H1 (cell line): ENCODE measurements around the gene GOLGA7B. TPM values are rescaled to one million over a fixed set of nuclear protein-coding genes. Genes with fewer than 3 reads are reported as not detected.

Experiments
- CTCF ChIA-PET: fragments of 300-600 bp; sonication (Branson Sonifier 250); formaldehyde crosslinking; loops from one replicate; lab custom pipeline; 2021; ENCODE audit not compliant: partially characterized antibody; lab: Charles Lee
- POLR2A ChIA-PET: fragments of 300-600 bp; sonication (Branson Sonifier 250); formaldehyde crosslinking; loops from one replicate; lab custom pipeline; 2021; ENCODE audit warnings: inconsistent platforms; ENCODE audit not compliant: partially characterized antibody; lab: Charles Lee
- DNase-seq, 2 experiments: peaks; one replicate each; pipeline versions ENCODE4 v3.0.0 to v3.0.0-alpha.2; 2010 to 2022; ENCODE audit warnings: low spot score in 2 of 2, low read depth in 1 of 2, mixed read lengths in 1 of 2
- FAIRE-seq: peaks from 2 replicates; lab custom pipeline; 2011; peaks lifted over from hg19 to GRCh38; lab: Jason Lieb, UNC
- H2AFZ ChIP-seq: 2 replicates; pipeline ENCODE4 v1.8.1; 2012; ENCODE audit warnings: low read length, inconsistent platforms
- H2AK5ac ChIP-seq: 2 replicates; pipeline ENCODE4 v1.6.1; 2013; ENCODE audit warnings: low read depth, low read length
- H2BK120ac ChIP-seq: replicated peaks from 2 replicates; pipeline ENCODE3; 2013; ENCODE audit warnings: low read depth, low read length, inconsistent platforms
- H2BK12ac ChIP-seq: 2 replicates; pipeline ENCODE4 v1.6.1; 2013; ENCODE audit warnings: low read depth, low read length
- H2BK15ac ChIP-seq: 2 replicates; pipeline ENCODE4 v1.6.1; 2013; ENCODE audit warnings: low read length
- H2BK20ac ChIP-seq: 2 replicates; pipeline ENCODE4 v1.6.1; 2013; ENCODE audit warnings: low read length
- H2BK5ac ChIP-seq: 2 replicates; pipeline ENCODE4 v1.6.1; 2013; ENCODE audit warnings: low read depth, low read length
- H3K14ac ChIP-seq: 2 replicates; pipeline ENCODE4 v1.6.1; 2013; ENCODE audit warnings: inconsistent platforms; ENCODE audit not compliant: insufficient read length
- H3K18ac ChIP-seq: 2 replicates; pipeline ENCODE4 v1.6.1; 2013; ENCODE audit warnings: low read length; ENCODE audit errors: extremely low read depth
- H3K23ac ChIP-seq: 2 replicates; pipeline ENCODE4 v1.6.1; 2013; ENCODE audit warnings: inconsistent platforms; ENCODE audit not compliant: insufficient read length
- H3K23me2 ChIP-seq: 2 replicates; pipeline ENCODE4 v1.6.1; 2013; ENCODE audit warnings: low read depth, low read length
- H3K27ac ChIP-seq: 2 replicates; pipeline ENCODE4 v1.6.1; 2011; ENCODE audit warnings: low read depth, low read length, inconsistent platforms
- H3K27me3 ChIP-seq, 4 experiments: replicated peaks in 1 of 4; 1 replicate in 1 of 4; 2 replicates in 3 of 4; pipeline versions ENCODE4 v1.6.1 to v1.8.1; 2011 to 2013; ENCODE audit warnings: low read length in 3 of 4, mild to moderate bottlenecking in 3 of 4, inconsistent platforms in 2 of 4, mixed read lengths in 2 of 4, moderate library complexity in 1 of 4; ENCODE audit not compliant: control insufficient read depth in 3 of 4, insufficient read depth in 3 of 4; ENCODE audit errors: extremely low read depth in 1 of 4
- H3K36me3 ChIP-seq, 4 experiments: 2 replicates each; pipeline versions ENCODE4 v1.6.1 to v1.8.1; 2011 to 2013; ENCODE audit warnings: mild to moderate bottlenecking in 4 of 4, low read length in 3 of 4, moderate library complexity in 2 of 4, control low read depth in 1 of 4, inconsistent platforms in 1 of 4; ENCODE audit not compliant: insufficient read depth in 4 of 4, control insufficient read depth in 2 of 4
- H3K4ac ChIP-seq: replicated peaks from 2 replicates; pipeline ENCODE3; 2013; ENCODE audit warnings: low read length, low read depth, mixed read lengths, inconsistent platforms; ENCODE audit not compliant: insufficient read length
- H3K4me1 ChIP-seq, 4 experiments: replicated peaks in 1 of 4; 1 replicate in 1 of 4; 2 replicates in 3 of 4; pipeline versions ENCODE4 v1.6.1 to v1.8.1; 2011 to 2013; ENCODE audit warnings: low read length in 3 of 4, inconsistent platforms in 2 of 4, mixed read lengths in 1 of 4; ENCODE audit not compliant: insufficient read depth in 4 of 4, control insufficient read depth in 3 of 4
- H3K4me2 ChIP-seq, 2 experiments: 2 replicates each; pipeline versions ENCODE4 v1.6.1 to v1.8.1; 2011 to 2013; ENCODE audit warnings: low read depth in 2 of 2, low read length in 2 of 2, control low read depth in 1 of 2, inconsistent platforms in 1 of 2, mild to moderate bottlenecking in 1 of 2; ENCODE audit not compliant: insufficient read depth in 1 of 2
- H3K4me3 ChIP-seq, 4 experiments: fragments of 200-600, 300-600 bp in 1 of 4; sonication (generic), shearing (Covaris generic), sonication (Bioruptor Twin) in 1 of 4; 2 replicates each; pipeline versions ENCODE4 v1.5.1 to v1.8.1; 2011 to 2016; ENCODE audit warnings: low read length in 4 of 4, low read depth in 3 of 4, control low read depth in 2 of 4, inconsistent platforms in 2 of 4, mild to moderate bottlenecking in 2 of 4, mixed read lengths in 1 of 4, moderate library complexity in 1 of 4; ENCODE audit not compliant: insufficient read depth in 2 of 4; ENCODE audit errors: extremely low read depth in 1 of 4
- H3K56ac ChIP-seq: replicated peaks from 2 replicates; pipeline ENCODE3; 2013; ENCODE audit warnings: low read depth, mild to moderate bottlenecking, mixed read lengths, low read length, inconsistent platforms; ENCODE audit not compliant: insufficient read length
- H3K79me1 ChIP-seq: 2 replicates; pipeline ENCODE4 v1.6.1; 2013; ENCODE audit warnings: low read depth, low read length, control low read depth
- H3K79me2 ChIP-seq, 2 experiments: 2 replicates each; pipeline versions ENCODE4 v1.6.1 to v1.8.1; 2012 to 2013; ENCODE audit warnings: low read length in 2 of 2, mild to moderate bottlenecking in 2 of 2, inconsistent platforms in 1 of 2; ENCODE audit not compliant: insufficient read depth in 2 of 2, control insufficient read depth in 1 of 2
- H3K9ac ChIP-seq, 4 experiments: replicated peaks in 1 of 4; 1 replicate in 1 of 4; 2 replicates in 3 of 4; pipeline versions ENCODE4 v1.6.1 to v1.8.1; 2011 to 2013; ENCODE audit warnings: low read depth in 3 of 4, low read length in 3 of 4, control low read depth in 2 of 4, mild to moderate bottlenecking in 2 of 4, moderate library complexity in 2 of 4, inconsistent platforms in 1 of 4; ENCODE audit errors: extremely low read depth in 1 of 4
- H3K9me3 ChIP-seq, 2 experiments: 2 replicates each; pipeline versions ENCODE4 v1.6.1 to v1.8.1; 2012 to 2013; ENCODE audit warnings: mild to moderate bottlenecking in 2 of 2, moderate library complexity in 2 of 2, control low read depth in 1 of 2, inconsistent platforms in 1 of 2, low read depth in 1 of 2, low read length in 1 of 2, mixed read lengths in 1 of 2; ENCODE audit not compliant: insufficient read depth in 2 of 2
- H4K20me1 ChIP-seq, 2 experiments: replicated peaks in 1 of 2; 2 replicates each; pipeline versions ENCODE3 to v1.8.1; 2011 to 2013; ENCODE audit warnings: inconsistent platforms in 2 of 2, low read length in 2 of 2, mild to moderate bottlenecking in 1 of 2; ENCODE audit not compliant: insufficient read depth in 2 of 2, control insufficient read depth in 1 of 2
- H4K5ac ChIP-seq: 2 replicates; pipeline ENCODE4 v1.6.1; 2013; ENCODE audit warnings: low read length, low read depth, mixed read lengths, inconsistent platforms; ENCODE audit not compliant: insufficient read length
- H4K8ac ChIP-seq: 2 replicates; pipeline ENCODE4 v1.8.0; 2013; ENCODE audit warnings: mild to moderate bottlenecking, moderate library complexity, low read length, inconsistent platforms; ENCODE audit not compliant: insufficient read depth; ENCODE audit errors: extremely low read depth
- H4K91ac ChIP-seq: replicated peaks from 2 replicates; pipeline ENCODE3; 2013; ENCODE audit warnings: low read length, mixed read lengths, inconsistent platforms; ENCODE audit not compliant: insufficient read length
- BRCA1 ChIP-seq: IDR thresholded peaks from 2 replicates; pipeline ENCODE4 v1.6.1; 2012; ENCODE audit warnings: low read depth, low read length, improper control_type of control experiment
- CHD2 ChIP-seq: IDR thresholded peaks from 2 replicates; pipeline ENCODE4 v1.6.1; 2012; ENCODE audit warnings: low read length, improper control_type of control experiment
- GABPA ChIP-seq: IDR thresholded peaks from 2 replicates; pipeline ENCODE4 v1.6.1; 2011; ENCODE audit warnings: mild to moderate bottlenecking, low read length, moderate library complexity, borderline replicate concordance; ENCODE audit not compliant: insufficient read depth
- GTF2F1 ChIP-seq: IDR thresholded peaks from 2 replicates; pipeline ENCODE4 v1.6.1; 2012; ENCODE audit warnings: low read depth, low read length, improper control_type of control experiment, borderline replicate concordance
- JUND ChIP-seq: IDR thresholded peaks from 2 replicates; pipeline ENCODE4 v1.6.1; 2011; ENCODE audit warnings: mild to moderate bottlenecking, improper control_type of control experiment, low read length
- POLR2AphosphoS5 ChIP-seq: IDR thresholded peaks from 2 replicates; pipeline ENCODE4 v1.6.1; 2011; ENCODE audit warnings: low read depth, low read length
- SP2 ChIP-seq: IDR thresholded peaks from 2 replicates; pipeline ENCODE4 v1.6.1; 2012; ENCODE audit warnings: mild to moderate bottlenecking, low read length, inconsistent platforms
- WGBS, 2 experiments: shearing (Covaris generic) in 1 of 2; methylation state at CpG; one replicate each; pipeline versions ENCODE4 v1.1.6 to v1.1.7; 2013 to 2015; ENCODE audit warnings: low lambda C conversion rate in 2 of 2, mixed read lengths in 2 of 2, inconsistent platforms in 1 of 2, low coverage in 1 of 2, missing lambda C conversion rate in 1 of 2; ENCODE audit not compliant: insufficient replicate concordance in 2 of 2, insufficient coverage in 1 of 2, insufficient read length in 1 of 2; ENCODE audit errors: extremely low coverage in 1 of 2, missing lambda C conversion rate in 1 of 2; 5-methylcytosine and 5-hydroxymethylcytosine counted together
- polyA plus RNA-seq, 7 experiments: library from polyadenylated mRNA; depleted of rRNA in 3 of 7; stranded (reverse) in 5 of 7; unstranded in 2 of 7; fragments of >200 nt in 5 of 7; fragments of 200-250 nt in 2 of 7; gene quantifications; 1 replicate in 5 of 7; 2 replicates in 1 of 7; 4 replicates in 1 of 7; pipeline versions ENCODE4 v1.2.1 to v1.2.3, GENCODE V29; 2011 to 2013; ENCODE audit warnings: missing spikeins in 2 of 7, mixed read lengths in 2 of 7
- total RNA-seq: library from RNA; stranded (reverse); fragmentation: NEBNext Ultra II Directional; extraction: Animal tissue kit (Norgen Biotek cat#: 25700); gene quantifications from 2 replicates; pipeline ENCODE4 v1.2.1, GENCODE V29; 2021

The GOLGA7B gene
- total and polyA plus RNA-seq, 2 of the 8 experiments (the other 6 are each of a cell fraction or from before 2014, with no cell fraction given): 0.04 to 0.14 TPM

DNA sequence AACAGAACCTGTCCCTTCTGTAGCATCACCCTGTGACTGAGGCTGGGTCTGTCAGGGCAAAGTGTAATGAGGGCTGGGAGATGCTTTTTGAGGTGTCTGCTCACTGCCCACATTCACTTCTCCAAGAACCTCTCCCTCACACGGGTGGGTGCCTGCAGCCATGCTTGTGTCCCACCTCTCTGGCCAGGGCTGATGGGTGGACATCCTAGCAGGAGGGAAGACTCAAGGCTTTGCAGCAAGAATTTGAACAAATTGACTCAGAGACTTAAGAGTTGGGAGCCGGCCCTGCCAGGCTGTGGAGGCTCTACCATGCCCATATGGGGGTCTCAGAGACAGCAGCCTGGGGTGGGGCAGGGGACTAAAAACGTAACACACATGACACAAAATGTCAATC, 33.4 kb downstream of the GOLGA7B start:
- Histone ChIP-seq H3K14ac (no peak overlapping the region), H3K9me3 (no peaks in the 10 kb centered on the region)
- no peak for TF ChIP-seq SP2
- TF ChIP-seq BRCA1: no peak
- TF ChIP-seq GTF2F1: no peak
- no peak for TF ChIP-seq GABPA
- TF ChIP-seq JUND: no peak
- TF ChIP-seq CHD2: no peak
- TF ChIP-seq POLR2AphosphoS5: no peak
- TF ChIP-seq, all 59 proteins: peak for 0
- POLR2A ChIA-PET: no interaction called here
- CTCF ChIA-PET: interaction anchor here (0.8 to 7.5 kb wide), 6 partner anchors 9 to 91 kb away, joined by 3 to 56 read pairs (median 4); no protein-coding TSS in a partner anchor
- no peak overlapping the region for H3K4me2 ChIP-seq
- no peak overlapping the region for H2BK15ac ChIP-seq
- no peak overlapping the region for H4K8ac ChIP-seq
- H2AK5ac ChIP-seq: no peak overlapping the region
- H4K20me1 ChIP-seq: no peaks in the 10 kb centered on the region
- no peak overlapping the region for H3K4ac ChIP-seq
- H2BK20ac ChIP-seq: no peak overlapping the region
- no peak overlapping the region for H3K23ac ChIP-seq
- H3K18ac ChIP-seq: no peak overlapping the region
- peaks cover 0 to 2% (median under 1%) of the 10 kb centered on the region in 4 experiments; a peak in 2 of 8 replicates for H3K36me3 ChIP-seq
- H3K27me3 ChIP-seq: peaks cover 0 to 2% (median 0%) of the 10 kb centered on the region in 4 experiments; a peak in 1 of 7 replicates
- no peaks in the 10 kb centered on the region; the same call in 1 of the 2 replicates for H3K79me1 ChIP-seq
- H3K23me2 ChIP-seq: no peaks in the 10 kb centered on the region
- H3K4me3 ChIP-seq: no peak overlapping the region
- no peak overlapping the region for H4K5ac ChIP-seq
- no peak overlapping the region for H4K91ac ChIP-seq
- FAIRE-seq (no peak), DNase-seq (no peak)
- no peak overlapping the region for H3K56ac ChIP-seq
- no peak overlapping the region for H3K27ac ChIP-seq
- H2AFZ ChIP-seq: no peak overlapping the region
- H2BK12ac ChIP-seq: no peak overlapping the region
- no peaks in the 10 kb centered on the region for H3K79me2 ChIP-seq
- WGBS, 2 experiments: 58% methylated on average over 3 of the region's 3 CpGs; no CpG with 5 or more reads in 1 of the 2 experiments
- H2BK120ac ChIP-seq: no peak overlapping the region
- no peak overlapping the region for H3K9ac ChIP-seq
- no peak overlapping the region for H2BK5ac ChIP-seq
- H3K4me1 ChIP-seq: 0 out of 7 replicates have a peak, but pooled peaks cover 0 to 4% (median 0%) of the 10 kb centered on the region in 4 experiments
